Hepatocyte (in vitro differentiated cells): ENCODE data around the gene PIK3R5. TPM values are rescaled to one million over a fixed set of nuclear protein-coding genes. Genes with fewer than 3 reads are reported as not detected.

Source experiments
- DNase-seq: peaks from one replicate; pipeline ENCODE4 v3.0.0-alpha.2; 2016; ENCODE audit warnings: low spot score
- H2AFZ ChIP-seq: fragments of 200-600 bp; sonication (generic); 2 replicates; pipeline ENCODE4 v1.6.0; 2016; ENCODE audit warnings: antibody characterized with exemption, mild to moderate bottlenecking
- H3K27ac ChIP-seq: fragments of 200-600 bp; sonication (generic); 2 replicates; pipeline ENCODE4 v1.5.1; 2016; ENCODE audit warnings: mild to moderate bottlenecking
- H3K27me3 ChIP-seq: fragments of 200-600 bp; sonication (generic); 2 replicates; pipeline ENCODE4 v1.6.1; 2016
- H3K36me3 ChIP-seq: fragments of 200-600 bp; sonication (generic); replicated peaks from 2 replicates; pipeline ENCODE4 v1.5.1; 2016; ENCODE audit warnings: low read depth; ENCODE audit not compliant: insufficient read depth
- H3K4me1 ChIP-seq: fragments of 200-600 bp; sonication (generic); 2 replicates; pipeline ENCODE4 v1.5.1; 2016; ENCODE audit warnings: mild to moderate bottlenecking, moderate library complexity; ENCODE audit not compliant: insufficient read depth
- H3K4me2 ChIP-seq: fragments of 200-600 bp; sonication (generic); 2 replicates; pipeline ENCODE4 v1.6.0; 2016
- H3K4me3 ChIP-seq: fragments of 200-600 bp; sonication (generic); 2 replicates; pipeline ENCODE4 v1.5.1; 2016; ENCODE audit warnings: mild to moderate bottlenecking
- H3K79me2 ChIP-seq: fragments of 200-600 bp; sonication (generic); 2 replicates; pipeline ENCODE4 v1.6.0; 2017; ENCODE audit warnings: mild to moderate bottlenecking
- H3K9me2 ChIP-seq: fragments of 200-600 bp; sonication (generic); replicated peaks from 2 replicates; pipeline ENCODE4 v1.6.0; 2017; ENCODE audit warnings: mild to moderate bottlenecking; ENCODE audit not compliant: insufficient read depth
- H3K9me3 ChIP-seq: fragments of 200-600 bp; sonication (generic); 2 replicates; pipeline ENCODE4 v1.5.1; 2016; ENCODE audit warnings: low read depth, mild to moderate bottlenecking
- H4K20me1 ChIP-seq: fragments of 200-600 bp; sonication (generic); 2 replicates; pipeline ENCODE4 v1.6.0; 2016; ENCODE audit warnings: mild to moderate bottlenecking; ENCODE audit not compliant: insufficient read depth, poor library complexity, severe bottlenecking
- EZH2 ChIP-seq: fragments of 200-600 bp; sonication (generic); IDR thresholded peaks from 2 replicates; pipeline ENCODE4 v1.6.1; 2016; ENCODE audit warnings: antibody characterized with exemption, mild to moderate bottlenecking, borderline replicate concordance
- EZH2phosphoT487 ChIP-seq: fragments of 200-600 bp; sonication (generic); IDR thresholded peaks from one replicate; pipeline ENCODE4 v1.6.1; 2018; ENCODE audit warnings: antibody characterized with exemption, mild to moderate bottlenecking, low read depth, moderate library complexity; ENCODE audit not compliant: unreplicated experiment, severe bottlenecking
- WGBS: methylation state at CpG from one replicate; pipeline ENCODE4 v1.1.6; 2016; ENCODE audit warnings: low lambda C conversion rate; ENCODE audit errors: missing lambda C conversion rate; 5-methylcytosine and 5-hydroxymethylcytosine counted together
- polyA plus RNA-seq: library from polyadenylated mRNA; unstranded; fragments of >200 nt; fragmentation: Nextera tagmentation; extraction: Ambion mirVana; gene quantifications from 2 replicates; pipeline ENCODE4 v1.2.1, GENCODE V29; 2016
- total RNA-seq: library from RNA; depleted of rRNA; stranded (reverse); fragments of >200 nt; gene quantifications from 2 replicates; pipeline ENCODE4 v1.2.3, GENCODE V29; 2014
- TF ChIP-seq, protein P1 (sequence below): fragments of 200-600 bp; sonication (generic); IDR thresholded peaks from 2 replicates; pipeline ENCODE4 v1.5.1; 2016; ENCODE audit warnings: antibody characterized with exemption, mild to moderate bottlenecking; ENCODE audit not compliant: poor library complexity

PIK3R5 gene
- total and polyA plus RNA-seq, 2 experiments from 2014 or later: 2.6 TPM; not detected in 1

DNA sequence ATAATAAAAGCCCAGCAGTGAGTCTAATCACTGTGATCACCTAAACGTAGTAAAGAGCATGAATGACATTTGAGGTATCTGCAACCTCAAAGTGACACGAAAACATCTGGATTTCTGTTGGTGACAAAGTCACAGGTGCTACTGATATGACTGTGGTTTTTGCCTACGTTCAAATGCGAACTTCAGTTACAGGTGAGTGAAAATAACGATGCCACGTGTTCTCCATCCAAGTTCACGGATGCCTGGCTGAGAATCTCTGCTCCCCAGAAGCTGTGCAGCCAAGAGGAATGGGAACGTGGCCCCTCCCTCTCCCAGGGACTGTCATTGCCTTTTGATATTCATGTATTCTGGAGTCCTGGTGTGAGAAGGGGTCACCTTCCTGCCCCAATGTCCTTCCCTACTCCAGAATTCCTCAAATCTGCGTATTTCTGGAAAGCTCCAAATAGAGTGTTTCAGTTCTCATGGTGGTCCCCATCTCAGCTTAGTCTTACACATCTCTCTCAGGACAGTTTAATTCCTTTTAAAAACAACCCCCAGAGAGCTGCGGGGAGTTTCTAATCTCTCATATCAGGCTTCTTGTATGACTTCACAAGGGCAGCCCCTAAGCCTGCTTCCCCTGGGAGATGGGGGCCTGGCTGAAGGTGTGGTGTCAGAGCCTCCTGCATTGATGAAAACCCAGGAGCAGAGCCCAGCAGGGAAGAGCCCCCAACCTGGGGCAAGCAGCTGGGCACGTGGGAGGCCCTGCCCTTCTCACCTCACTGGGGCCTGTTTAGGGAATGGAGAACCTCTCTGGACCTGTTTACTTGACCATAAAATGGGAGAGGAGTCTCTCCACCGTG is 25.8 kb downstream of the PIK3R5 start:
- TF ChIP-seq EZH2 (no peak), EZH2phosphoT487 (no peak)
- TF ChIP-seq, protein P1, sequence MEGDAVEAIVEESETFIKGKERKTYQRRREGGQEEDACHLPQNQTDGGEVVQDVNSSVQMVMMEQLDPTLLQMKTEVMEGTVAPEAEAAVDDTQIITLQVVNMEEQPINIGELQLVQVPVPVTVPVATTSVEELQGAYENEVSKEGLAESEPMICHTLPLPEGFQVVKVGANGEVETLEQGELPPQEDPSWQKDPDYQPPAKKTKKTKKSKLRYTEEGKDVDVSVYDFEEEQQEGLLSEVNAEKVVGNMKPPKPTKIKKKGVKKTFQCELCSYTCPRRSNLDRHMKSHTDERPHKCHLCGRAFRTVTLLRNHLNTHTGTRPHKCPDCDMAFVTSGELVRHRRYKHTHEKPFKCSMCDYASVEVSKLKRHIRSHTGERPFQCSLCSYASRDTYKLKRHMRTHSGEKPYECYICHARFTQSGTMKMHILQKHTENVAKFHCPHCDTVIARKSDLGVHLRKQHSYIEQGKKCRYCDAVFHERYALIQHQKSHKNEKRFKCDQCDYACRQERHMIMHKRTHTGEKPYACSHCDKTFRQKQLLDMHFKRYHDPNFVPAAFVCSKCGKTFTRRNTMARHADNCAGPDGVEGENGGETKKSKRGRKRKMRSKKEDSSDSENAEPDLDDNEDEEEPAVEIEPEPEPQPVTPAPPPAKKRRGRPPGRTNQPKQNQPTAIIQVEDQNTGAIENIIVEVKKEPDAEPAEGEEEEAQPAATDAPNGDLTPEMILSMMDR: no peak
- Histone ChIP-seq H3K27me3 (peaks cover 3% of the 10 kb centered on the region), H4K20me1 (no peaks in the 10 kb centered on the region), H3K4me2 (no peak overlapping the region), H3K79me2 (no peaks in the 10 kb centered on the region), H3K4me3 (no peak overlapping the region), H2AFZ (no peak overlapping the region), H3K4me1 (no peaks in the 10 kb centered on the region), H3K9me3 (no peaks in the 10 kb centered on the region), H3K9me2 (no peaks in the 10 kb centered on the region), H3K27ac (no peak overlapping the region), H3K36me3 (no peaks in the 10 kb centered on the region)
- 66% methylated on average over 12 of the region's 12 CpGs for WGBS
- no peak for DNase-seq

DNA sequence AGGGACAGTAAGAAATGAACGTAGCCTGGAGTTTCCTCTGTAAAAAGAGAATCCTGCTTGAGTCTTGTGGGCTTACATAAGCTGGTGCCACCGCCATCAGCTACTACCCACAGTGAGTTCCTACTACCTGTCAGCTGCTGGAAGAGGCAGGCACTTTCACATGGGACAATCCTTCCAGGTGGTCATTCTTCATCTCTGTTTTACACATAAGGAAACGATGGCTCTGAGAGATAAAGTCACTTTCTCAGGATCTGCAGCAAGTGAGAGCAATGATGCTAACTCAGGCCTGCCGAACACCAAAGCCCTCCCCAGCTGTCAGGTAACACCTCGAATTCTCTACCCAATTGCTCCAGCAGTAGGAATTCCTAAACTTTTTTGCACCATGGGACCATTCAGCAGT is 26.6 kb downstream of the PIK3R5 start:
- Histone ChIP-seq H3K9me3 (no peaks in the 10 kb centered on the region), H2AFZ (no peak overlapping the region), H3K79me2 (no peaks in the 10 kb centered on the region), H3K27ac (no peak overlapping the region), H4K20me1 (no peaks in the 10 kb centered on the region), H3K4me2 (no peak overlapping the region), H3K27me3 (peaks cover 3% of the 10 kb centered on the region), H3K4me1 (no peaks in the 10 kb centered on the region), H3K36me3 (no peaks in the 10 kb centered on the region), H3K9me2 (no peaks in the 10 kb centered on the region), H3K4me3 (no peak overlapping the region)
- DNase-seq: no peak
- WGBS: 87% methylated on average over 5 of the region's 5 CpGs
- TF ChIP-seq, protein P1: no peak
- TF ChIP-seq EZH2phosphoT487 (no peak), EZH2 (no peak)

DNA sequence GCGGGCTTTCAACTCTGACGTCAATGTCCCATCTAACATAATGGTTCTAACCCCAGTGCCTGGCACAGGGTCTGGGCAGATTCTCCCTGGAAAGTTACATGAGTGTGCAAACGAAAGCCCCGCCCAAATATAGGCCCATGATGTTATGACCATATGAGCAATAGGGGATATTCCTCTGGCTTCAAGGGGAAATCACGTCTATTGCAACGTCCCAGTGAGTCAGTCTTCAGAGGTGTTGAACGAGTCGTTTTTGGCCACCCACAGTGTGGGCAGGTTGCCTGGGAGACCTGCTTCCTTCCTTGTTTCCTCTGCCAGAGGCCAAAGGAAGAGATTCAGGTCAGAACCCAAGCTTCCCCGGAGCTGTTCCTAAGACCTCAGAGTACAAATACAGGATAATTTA is 30.3 kb downstream of the PIK3R5 start:
- Histone ChIP-seq H3K79me2 (no peaks in the 10 kb centered on the region), H3K4me3 (no peak overlapping the region), H3K27me3 (peaks cover 3% of the 10 kb centered on the region), H3K9me2 (no peaks in the 10 kb centered on the region), H3K4me1 (no peaks in the 10 kb centered on the region), H3K9me3 (no peaks in the 10 kb centered on the region), H3K36me3 (no peaks in the 10 kb centered on the region), H4K20me1 (no peaks in the 10 kb centered on the region), H3K4me2 (no peak overlapping the region), H3K27ac (no peak overlapping the region), H2AFZ (no peak overlapping the region)
- WGBS: 78% methylated on average over 9 of the region's 9 CpGs
- TF ChIP-seq EZH2 (no peak), EZH2phosphoT487 (no peak)
- TF ChIP-seq, protein P1: no peak
- DNase-seq: no peak
